ENCODE measurements around the gene DPYD.

DPYD gene

DNA sequence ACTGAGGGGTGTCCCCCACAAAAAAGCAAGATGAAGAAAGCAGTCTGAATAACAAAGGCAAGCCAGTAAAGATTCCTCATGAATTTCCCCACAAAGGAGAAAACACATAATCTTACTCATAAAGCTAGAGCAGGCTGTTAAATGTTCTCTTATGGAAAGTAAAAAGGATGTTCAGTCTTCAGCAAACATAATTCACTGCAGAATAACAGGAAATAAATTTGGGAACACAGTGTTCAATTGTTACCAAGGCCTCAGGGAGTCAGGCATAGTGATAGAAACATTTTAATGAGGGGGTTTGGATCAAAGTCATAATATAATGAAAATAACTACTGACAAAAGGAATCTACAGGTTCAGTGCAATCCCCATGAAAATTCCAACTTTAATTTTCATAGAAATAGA is 297.6 kb downstream of the DPYD start:
- Histone ChIP-seq H3K4me1 (no peaks in the 10 kb centered on the region), H3K27me3 (ENCODE audit: low read depth) (no peaks in the 10 kb centered on the region), H3K36me3 (replicated peaks) (no peaks in the 10 kb centered on the region), H3K9me3 (no peaks in the 10 kb centered on the region), H3K4me3 (no peak overlapping the region)
- DNase-seq (ENCODE audit: low spot score in 2 of 2): no peak
- in situ Hi-C loops (cut with MboI; ENCODE audit: low sequenced_read_pairs): no loop called here

DNA sequence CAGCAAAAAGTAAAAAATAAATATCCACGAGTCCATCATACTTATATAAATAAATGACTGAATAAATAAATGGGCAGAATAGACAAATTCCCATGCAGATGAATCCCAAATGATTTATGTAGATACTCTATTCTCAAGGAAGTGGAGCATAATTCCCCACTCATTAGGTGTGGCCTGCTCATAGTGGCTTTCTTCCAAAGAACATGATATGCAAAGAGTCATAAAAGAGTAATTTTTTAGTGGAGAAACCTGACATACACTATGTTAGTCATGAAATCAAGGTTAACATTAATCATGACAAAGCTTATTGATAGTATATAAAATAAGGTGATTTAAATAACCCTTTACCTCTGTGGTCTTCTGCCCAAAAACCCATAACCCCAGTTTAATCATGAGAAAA is 298.9 kb downstream of the DPYD start:
- no peaks in the 10 kb centered on the region for H3K9me3 ChIP-seq
- in situ Hi-C loops (cut with MboI; ENCODE audit: low sequenced_read_pairs): no loop called here
- no peak for DNase-seq (ENCODE audit: low spot score in 2 of 2)
- no peaks in the 10 kb centered on the region for H3K36me3 ChIP-seq (replicated peaks)
- no peak overlapping the region for H3K4me3 ChIP-seq
- H3K4me1 ChIP-seq: no peaks in the 10 kb centered on the region
- H3K27me3 ChIP-seq (ENCODE audit: low read depth): no peaks in the 10 kb centered on the region

DNA sequence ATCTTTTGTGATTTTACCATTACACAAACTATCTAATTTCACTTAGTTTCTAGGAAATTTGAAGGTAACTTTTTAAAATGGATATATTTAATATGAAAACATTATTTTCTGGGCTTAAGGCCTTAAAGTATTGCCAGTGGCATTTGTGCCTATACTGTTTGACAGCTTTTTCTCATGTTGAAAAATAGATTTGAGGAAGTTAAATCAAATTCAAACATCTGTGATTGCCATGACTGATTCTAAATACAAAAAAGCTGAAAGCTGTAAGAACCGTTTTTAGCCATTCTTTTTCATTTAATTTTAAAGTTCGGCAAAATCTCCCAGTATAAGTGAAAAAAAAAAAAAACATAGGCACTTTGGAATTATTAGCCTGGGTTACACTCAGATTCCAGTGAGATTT is 301.1 kb downstream of the DPYD start:
- DNase-seq (ENCODE audit: low spot score in 2 of 2): no peak
- no peaks in the 10 kb centered on the region; the same call in 1 of the 2 replicates for H3K27me3 ChIP-seq (ENCODE audit: low read depth)
- in situ Hi-C loops (cut with MboI; ENCODE audit: low sequenced_read_pairs): no loop called here
- no peaks in the 10 kb centered on the region for H3K4me1 ChIP-seq
- H3K9me3 ChIP-seq: no peaks in the 10 kb centered on the region
- H3K36me3 ChIP-seq (replicated peaks): no peaks in the 10 kb centered on the region
- no peak overlapping the region for H3K4me3 ChIP-seq

DNA sequence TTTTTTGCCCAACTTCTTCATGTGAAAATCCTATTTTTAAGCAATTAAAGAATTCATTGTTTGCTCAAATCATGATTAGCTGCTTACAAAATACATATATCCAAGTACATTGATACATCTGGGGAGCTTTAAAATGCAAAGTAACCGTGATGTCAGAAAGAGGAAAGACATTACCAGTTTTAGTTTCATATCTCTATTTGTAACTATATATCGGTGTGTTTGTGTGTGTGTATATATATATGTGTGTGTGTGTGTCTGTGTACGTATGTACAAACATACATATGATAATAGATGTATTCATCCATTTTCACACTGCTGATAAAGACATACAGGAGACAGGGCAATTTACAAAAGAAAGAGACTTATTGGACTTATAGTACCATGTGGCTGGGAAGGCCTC is 310.1 kb downstream of the DPYD start:
- Histone ChIP-seq H3K4me1 (no peaks in the 10 kb centered on the region), H3K9me3 (no peaks in the 10 kb centered on the region), H3K27me3 (ENCODE audit: low read depth) (no peaks in the 10 kb centered on the region; the same call in 1 of the 2 replicates), H3K36me3 (replicated peaks) (no peaks in the 10 kb centered on the region), H3K4me3 (no peak overlapping the region)
- in situ Hi-C loops (cut with MboI; ENCODE audit: low sequenced_read_pairs): no loop called here
- DNase-seq (ENCODE audit: low spot score in 2 of 2): no peak

DNA sequence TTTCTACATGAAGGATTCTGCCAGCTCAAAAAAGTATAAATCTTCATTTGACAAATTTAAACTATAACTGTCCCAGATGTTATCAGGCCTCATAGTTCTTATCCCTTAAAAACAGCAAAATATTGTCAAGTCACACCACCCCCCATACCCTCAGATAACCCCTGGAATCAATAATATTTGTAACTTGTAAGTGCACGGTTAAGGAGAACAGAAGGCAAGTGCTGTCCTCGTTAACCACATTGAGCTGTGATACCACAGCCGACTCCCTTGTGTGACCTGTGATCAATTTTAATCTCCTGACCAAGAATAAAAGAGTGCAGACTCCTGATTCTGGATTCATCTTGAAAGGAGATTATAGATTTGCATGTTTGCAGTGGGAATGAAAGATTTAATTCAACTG is 310.7 kb downstream of the DPYD start:
- H3K36me3 ChIP-seq (replicated peaks): no peaks in the 10 kb centered on the region
- DNase-seq (ENCODE audit: low spot score in 2 of 2): no peak
- no peaks in the 10 kb centered on the region for H3K4me1 ChIP-seq
- in situ Hi-C loops (cut with MboI; ENCODE audit: low sequenced_read_pairs): no loop called here
- no peaks in the 10 kb centered on the region; the same call in 1 of the 2 replicates for H3K27me3 ChIP-seq (ENCODE audit: low read depth)
- H3K4me3 ChIP-seq: no peak overlapping the region
- no peaks in the 10 kb centered on the region for H3K9me3 ChIP-seq

DNA sequence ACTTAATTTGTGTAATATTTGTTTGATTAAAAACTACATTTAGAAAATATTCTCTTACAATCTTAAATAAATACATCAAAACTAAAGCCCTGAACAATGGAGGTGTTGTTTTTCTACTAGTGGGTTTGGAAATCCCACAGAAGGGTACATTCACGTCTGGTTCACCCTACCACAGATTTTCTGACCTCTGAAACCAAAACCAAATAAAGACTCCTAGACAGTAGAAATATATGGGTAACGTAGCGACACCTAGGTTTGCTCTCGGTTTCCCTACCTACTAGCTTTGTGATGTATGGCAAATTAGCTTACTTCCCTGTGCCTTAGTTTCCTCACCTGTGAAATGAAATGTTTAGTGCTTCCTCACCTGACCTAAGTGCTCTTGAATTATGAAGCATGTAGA is 312.6 kb downstream of the DPYD start:
- Histone ChIP-seq H3K27me3 (ENCODE audit: low read depth) (no peaks in the 10 kb centered on the region), H3K9me3 (no peaks in the 10 kb centered on the region), H3K4me3 (no peak overlapping the region), H3K4me1 (no peaks in the 10 kb centered on the region), H3K36me3 (replicated peaks) (no peaks in the 10 kb centered on the region)
- in situ Hi-C loops (cut with MboI; ENCODE audit: low sequenced_read_pairs): no loop called here
- DNase-seq (ENCODE audit: low spot score in 2 of 2): no peak

DNA sequence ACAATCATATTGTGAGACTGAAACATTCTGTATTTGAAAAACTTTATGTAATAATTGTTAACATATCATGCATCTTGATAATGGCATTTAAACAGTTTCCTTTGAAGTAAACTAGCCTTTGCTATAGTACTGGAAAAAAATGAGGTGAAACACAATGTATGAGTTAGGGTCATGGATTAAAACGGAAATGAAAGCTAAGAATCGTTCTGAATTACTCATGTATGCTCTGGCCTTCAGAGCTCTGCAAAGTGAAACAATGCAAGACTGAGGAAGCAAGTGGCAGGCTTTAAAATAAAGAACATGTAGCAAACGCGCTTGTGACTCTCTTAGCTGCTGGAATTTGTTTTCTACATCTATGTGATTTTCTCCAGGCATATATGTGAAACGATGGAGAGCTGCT is 317.1 kb downstream of the DPYD start:
- no peak overlapping the region for H3K4me3 ChIP-seq

DNA sequence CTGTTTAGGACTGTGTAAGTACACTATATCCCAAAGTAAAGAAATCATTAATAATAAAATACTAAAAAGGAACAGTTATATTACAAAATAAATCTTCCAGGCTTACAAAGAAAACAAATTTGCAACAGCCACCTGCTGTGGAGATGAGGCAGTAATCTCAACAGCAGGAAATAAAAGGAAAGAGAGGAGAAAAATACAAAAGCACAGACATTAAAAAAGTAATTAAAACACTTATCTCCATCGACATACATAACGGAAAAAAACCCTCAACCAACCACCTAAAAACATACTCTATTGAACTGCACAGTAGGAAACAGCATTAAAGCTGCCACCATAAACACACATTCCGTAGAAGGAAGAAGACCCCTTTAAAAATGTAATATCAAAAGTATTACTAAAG is 317.6 kb downstream of the DPYD start:
- no peak for DNase-seq (ENCODE audit: low spot score in 2 of 2)
- H3K27me3 ChIP-seq (ENCODE audit: low read depth): no peaks in the 10 kb centered on the region; the same call in 1 of the 2 replicates
- H3K36me3 ChIP-seq (replicated peaks): no peaks in the 10 kb centered on the region
- H3K4me1 ChIP-seq: no peaks in the 10 kb centered on the region
- no peaks in the 10 kb centered on the region for H3K9me3 ChIP-seq
- in situ Hi-C loops (cut with MboI; ENCODE audit: low sequenced_read_pairs): no loop called here
- no peak overlapping the region for H3K4me3 ChIP-seq

More for the DNA sequence above, 317.1 kb downstream of the DPYD start:
- Histone ChIP-seq H3K9me3 (no peaks in the 10 kb centered on the region), H3K4me1 (no peaks in the 10 kb centered on the region), H3K36me3 (replicated peaks) (no peaks in the 10 kb centered on the region), H3K27me3 (ENCODE audit: low read depth) (no peaks in the 10 kb centered on the region; the same call in 1 of the 2 replicates)
- DNase-seq (ENCODE audit: low spot score in 2 of 2): no peak
- in situ Hi-C loops (cut with MboI; ENCODE audit: low sequenced_read_pairs): no loop called here

DNA sequence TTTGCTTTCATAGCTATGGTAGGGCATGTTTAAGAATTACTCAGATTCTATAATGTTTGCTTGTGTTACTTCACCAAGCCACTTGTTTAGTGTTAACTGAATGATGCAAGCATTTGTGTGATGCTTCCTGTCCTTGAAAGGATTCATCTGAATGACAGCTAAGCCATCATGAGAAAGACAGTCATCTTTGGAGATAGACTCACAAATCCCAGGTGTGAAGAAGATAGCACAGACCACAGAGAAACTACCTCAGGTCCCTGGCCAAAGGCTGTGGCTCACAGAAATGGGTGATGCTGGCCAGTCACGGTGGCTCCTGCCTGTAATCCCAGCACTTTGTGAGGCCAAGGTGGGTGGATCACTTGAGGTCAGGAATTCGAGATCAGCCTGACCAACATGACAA is 321.4 kb downstream of the DPYD start:
- in situ Hi-C loops (cut with MboI; ENCODE audit: low sequenced_read_pairs): no loop called here
- Histone ChIP-seq H3K4me1 (no peaks in the 10 kb centered on the region), H3K27me3 (ENCODE audit: low read depth) (no peaks in the 10 kb centered on the region; the same call in 1 of the 2 replicates), H3K9me3 (no peaks in the 10 kb centered on the region), H3K4me3 (no peak overlapping the region), H3K36me3 (replicated peaks) (no peaks in the 10 kb centered on the region)
- DNase-seq (ENCODE audit: low spot score in 2 of 2): no peak

DNA sequence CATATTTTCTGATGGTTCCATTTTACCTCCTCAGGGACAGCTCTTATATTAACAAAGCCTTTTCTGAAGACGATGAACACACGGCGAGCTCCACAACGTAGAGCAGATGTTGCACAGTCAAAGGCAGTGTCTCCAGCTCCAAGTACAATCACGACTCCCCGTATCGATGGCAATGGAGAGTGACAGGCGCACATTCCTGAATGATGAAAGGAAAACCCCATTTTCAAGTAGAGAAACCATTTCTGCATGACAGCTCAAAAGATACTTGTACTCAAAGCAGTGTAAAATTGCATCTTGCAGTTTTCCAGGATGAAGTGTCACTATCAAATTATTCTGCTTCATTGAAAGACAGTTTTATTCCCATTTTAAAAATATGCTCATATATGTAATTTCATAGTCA is 327.6 kb downstream of the DPYD start:
- no peaks in the 10 kb centered on the region for H3K9me3 ChIP-seq
- H3K36me3 ChIP-seq (replicated peaks): no peaks in the 10 kb centered on the region
- H3K27me3 ChIP-seq (ENCODE audit: low read depth): no peaks in the 10 kb centered on the region
- in situ Hi-C loops (cut with MboI; ENCODE audit: low sequenced_read_pairs): no loop called here
- no peak for DNase-seq (ENCODE audit: low spot score in 2 of 2)
- H3K4me1 ChIP-seq: no peaks in the 10 kb centered on the region
- H3K4me3 ChIP-seq: no peak overlapping the region

DNA sequence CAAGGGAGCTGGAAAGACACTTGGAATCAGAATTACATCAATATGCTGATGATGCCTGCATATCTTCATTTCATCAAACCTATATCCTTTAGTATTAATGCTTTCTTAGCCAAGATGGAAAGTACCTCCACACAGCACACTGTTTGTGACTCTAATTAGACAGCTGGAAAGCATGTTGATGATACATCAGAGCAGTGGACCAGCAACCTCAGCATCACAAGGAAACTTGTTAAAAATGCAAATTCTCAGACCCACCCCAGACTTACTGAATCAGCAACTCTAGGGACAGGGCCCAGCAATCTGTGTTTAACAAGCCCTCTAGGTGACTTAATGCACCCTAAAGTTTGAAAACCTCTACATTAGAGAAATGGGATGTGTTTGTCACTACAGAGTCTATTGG is 332.1 kb downstream of the DPYD start:
- no peaks in the 10 kb centered on the region for H3K36me3 ChIP-seq (replicated peaks)
- no peaks in the 10 kb centered on the region for H3K9me3 ChIP-seq
- in situ Hi-C loops (cut with MboI; ENCODE audit: low sequenced_read_pairs): no loop called here
- H3K4me3 ChIP-seq: no peak overlapping the region
- no peak for DNase-seq (ENCODE audit: low spot score in 2 of 2)
- H3K27me3 ChIP-seq (ENCODE audit: low read depth): no peaks in the 10 kb centered on the region
- no peaks in the 10 kb centered on the region for H3K4me1 ChIP-seq

DNA sequence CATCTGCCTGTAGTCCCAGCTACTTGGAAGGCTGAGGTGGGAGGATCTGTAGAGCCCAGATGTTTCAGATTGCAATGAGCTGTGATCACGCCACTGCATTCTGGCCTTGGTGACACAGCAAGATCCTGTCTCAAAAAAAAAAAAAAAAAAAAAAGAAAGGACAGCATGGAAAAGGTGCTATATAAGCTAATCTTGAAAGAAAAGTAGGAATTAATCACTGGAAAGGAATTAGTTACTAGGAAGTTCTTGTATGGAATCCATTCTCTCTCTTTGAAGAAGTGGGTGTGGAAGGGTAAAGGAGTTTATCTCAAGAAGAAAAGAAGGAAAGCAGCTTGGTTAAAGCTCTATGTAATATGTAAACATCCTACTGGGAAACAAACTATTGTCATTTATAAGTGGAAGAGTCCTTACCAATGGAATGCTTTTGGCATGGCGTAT is 339.2 kb downstream of the DPYD start:
- no peak overlapping the region for H3K4me3 ChIP-seq
- no peaks in the 10 kb centered on the region for H3K9me3 ChIP-seq
- H3K36me3 ChIP-seq (replicated peaks): no peaks in the 10 kb centered on the region
- in situ Hi-C loops (cut with MboI; ENCODE audit: low sequenced_read_pairs): no loop called here
- no peaks in the 10 kb centered on the region; the same call in 1 of the 2 replicates for H3K27me3 ChIP-seq (ENCODE audit: low read depth)
- H3K4me1 ChIP-seq: no peaks in the 10 kb centered on the region
- no peak for DNase-seq (ENCODE audit: low spot score in 2 of 2)

DNA sequence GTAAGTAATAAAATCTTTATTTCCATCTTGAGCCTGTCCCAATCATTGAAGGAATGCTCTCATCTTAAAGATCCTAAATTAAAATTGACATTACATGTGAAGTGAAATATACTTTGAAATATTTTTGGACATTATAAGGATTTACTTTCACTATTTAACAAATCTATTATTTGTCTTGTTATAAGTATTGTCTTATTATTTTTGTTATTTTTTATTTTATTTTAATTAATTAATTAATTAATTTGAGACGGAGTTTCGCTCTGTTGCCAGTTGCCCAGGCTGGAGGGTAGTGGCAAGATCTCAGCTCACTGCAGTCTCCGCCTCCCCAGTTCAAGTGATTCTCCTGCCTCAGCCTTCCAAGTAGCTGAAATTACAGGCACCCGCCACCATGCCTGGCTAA is 343.2 kb downstream of the DPYD start:
- H3K4me1 ChIP-seq: no peaks in the 10 kb centered on the region
- H3K4me3 ChIP-seq: no peak overlapping the region
- H3K36me3 ChIP-seq (replicated peaks): no peaks in the 10 kb centered on the region
- in situ Hi-C loops (cut with MboI; ENCODE audit: low sequenced_read_pairs): no loop called here
- no peak for DNase-seq (ENCODE audit: low spot score in 2 of 2)
- H3K9me3 ChIP-seq: no peaks in the 10 kb centered on the region
- H3K27me3 ChIP-seq (ENCODE audit: low read depth): no peaks in the 10 kb centered on the region; the same call in 1 of the 2 replicates

DNA sequence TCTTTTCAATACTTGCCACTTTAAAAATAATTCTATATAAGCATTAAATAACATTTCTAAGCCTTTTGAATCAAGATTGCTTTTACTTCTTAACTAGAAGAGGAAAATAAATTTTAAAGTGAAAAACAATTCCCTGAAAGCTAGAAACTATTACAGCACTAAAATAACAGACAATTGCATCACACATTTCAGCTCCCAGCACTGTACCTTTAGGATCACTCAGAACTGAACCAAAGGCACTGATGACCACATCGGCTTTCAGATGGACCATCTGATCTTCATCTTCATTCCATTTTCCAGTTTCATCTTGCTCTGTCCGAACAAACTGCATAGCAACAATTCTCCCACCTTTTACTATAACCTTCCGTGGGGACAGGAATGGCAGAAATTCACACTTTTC is 347.3 kb downstream of the DPYD start:
- no peaks in the 10 kb centered on the region for H3K27me3 ChIP-seq (ENCODE audit: low read depth)
- in situ Hi-C loops (cut with MboI; ENCODE audit: low sequenced_read_pairs): no loop called here
- no peak overlapping the region for H3K4me3 ChIP-seq
- H3K4me1 ChIP-seq: no peaks in the 10 kb centered on the region
- no peaks in the 10 kb centered on the region for H3K36me3 ChIP-seq (replicated peaks)
- H3K9me3 ChIP-seq: no peaks in the 10 kb centered on the region
- no peak for DNase-seq (ENCODE audit: low spot score in 2 of 2)

DNA sequence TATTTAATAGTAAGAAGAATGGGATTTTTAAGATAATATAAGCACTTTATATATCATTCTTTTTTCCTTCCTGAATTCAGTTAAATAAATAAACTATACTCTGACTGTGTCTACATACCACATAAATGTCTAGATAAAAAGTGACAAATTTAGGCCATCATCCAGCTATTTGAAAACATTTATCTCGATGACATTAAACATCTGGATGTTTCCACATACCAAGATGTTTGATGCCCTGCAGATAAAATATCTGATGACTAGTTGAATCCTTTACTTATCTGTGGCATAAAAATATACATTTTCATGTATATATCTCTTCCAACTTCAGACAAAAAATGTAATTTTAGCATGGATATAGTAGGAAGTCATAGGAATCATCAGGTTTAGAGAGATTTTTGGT is 348.3 kb downstream of the DPYD start:
- in situ Hi-C loops (cut with MboI; ENCODE audit: low sequenced_read_pairs): no loop called here
- no peak for DNase-seq (ENCODE audit: low spot score in 2 of 2)
- Histone ChIP-seq H3K36me3 (replicated peaks) (no peaks in the 10 kb centered on the region), H3K9me3 (no peaks in the 10 kb centered on the region), H3K4me1 (no peaks in the 10 kb centered on the region), H3K27me3 (ENCODE audit: low read depth) (no peaks in the 10 kb centered on the region), H3K4me3 (no peak overlapping the region)
